Astrocyte (in vitro differentiated cells and primary cell): ENCODE data around the gene AKT3. TPM values are rescaled to one million over a fixed set of nuclear protein-coding genes. Genes with fewer than 3 reads are reported as not detected.

Source experiments
- DNase-seq: peaks from one replicate; pipeline ENCODE4 v3.0.0-alpha.2; 2010; ENCODE audit warnings: low read depth
- FAIRE-seq: peaks from 2 replicates; lab custom pipeline; 2011; peaks lifted over from hg19 to GRCh38; lab: Jason Lieb, UNC
- H2AFZ ChIP-seq: 2 replicates; pipeline ENCODE4 v1.6.0; 2012; ENCODE audit warnings: low read depth, low read length, inconsistent platforms
- H3K27ac ChIP-seq: 2 replicates; pipeline ENCODE4 v1.5.1; 2011; ENCODE audit warnings: low read depth, low read length, inconsistent platforms
- H3K27me3 ChIP-seq: 2 replicates; pipeline ENCODE4 v1.6.0; 2011; ENCODE audit warnings: low read length, inconsistent platforms; ENCODE audit not compliant: insufficient read depth
- H3K36me3 ChIP-seq: 2 replicates; pipeline ENCODE4 v1.5.1; 2011; ENCODE audit warnings: low read length, inconsistent platforms; ENCODE audit not compliant: insufficient read depth
- H3K4me1 ChIP-seq: 2 replicates; pipeline ENCODE4 v1.5.1; 2011; ENCODE audit warnings: low read length, inconsistent platforms; ENCODE audit not compliant: insufficient read depth
- H3K4me2 ChIP-seq: 2 replicates; pipeline ENCODE4 v1.6.0; 2012; ENCODE audit warnings: low read length, inconsistent platforms
- H3K4me3 ChIP-seq: 2 replicates; pipeline ENCODE4 v1.5.1; 2011; ENCODE audit warnings: low read depth, mild to moderate bottlenecking, low read length, inconsistent platforms; ENCODE audit not compliant: insufficient read depth
- H3K79me2 ChIP-seq: 2 replicates; pipeline ENCODE4 v1.6.0; 2012; ENCODE audit warnings: mild to moderate bottlenecking, low read length, inconsistent platforms; ENCODE audit not compliant: insufficient read depth
- H3K9ac ChIP-seq: 2 replicates; pipeline ENCODE4 v1.6.0; 2012; ENCODE audit warnings: mild to moderate bottlenecking, low read length, inconsistent platforms
- H3K9me3 ChIP-seq: 2 replicates; pipeline ENCODE4 v1.5.1; 2012; ENCODE audit warnings: low read depth, mild to moderate bottlenecking, low read length, inconsistent platforms; ENCODE audit not compliant: insufficient read depth
- H4K20me1 ChIP-seq: 2 replicates; pipeline ENCODE4 v1.6.0; 2012; ENCODE audit warnings: low read length, inconsistent platforms; ENCODE audit not compliant: insufficient read depth
- H3K27ac Mint-ChIP-seq: one replicate; pipeline ENCODE4 v1.8.0; 2021; ENCODE audit warnings: mild to moderate bottlenecking, mixed read lengths; ENCODE audit not compliant: unreplicated experiment
- H3K27me3 Mint-ChIP-seq: one replicate; pipeline ENCODE4 v1.8.0; 2021; ENCODE audit warnings: low read depth, mixed read lengths; ENCODE audit not compliant: unreplicated experiment
- H3K36me3 Mint-ChIP-seq: one replicate; pipeline ENCODE4 v1.8.0; 2021; ENCODE audit warnings: low read depth, mixed read lengths; ENCODE audit not compliant: unreplicated experiment
- H3K4me1 Mint-ChIP-seq: one replicate; pipeline ENCODE4 v1.8.0; 2021; ENCODE audit warnings: low read depth, mixed read lengths; ENCODE audit not compliant: unreplicated experiment
- H3K4me3 Mint-ChIP-seq: one replicate; pipeline ENCODE4 v1.8.0; 2021; ENCODE audit warnings: mild to moderate bottlenecking, moderate library complexity, mixed read lengths; ENCODE audit not compliant: unreplicated experiment
- H3K9me3 Mint-ChIP-seq: one replicate; pipeline ENCODE4 v1.8.0; 2021; ENCODE audit warnings: mild to moderate bottlenecking, mixed read lengths; ENCODE audit not compliant: unreplicated experiment
- CTCF ChIP-seq: IDR thresholded peaks from 2 replicates; pipeline ENCODE4 v1.5.1; 2011; ENCODE audit warnings: low read depth, mild to moderate bottlenecking, inconsistent platforms, low read length, moderate library complexity; ENCODE audit not compliant: insufficient read depth
- EZH2 ChIP-seq: IDR thresholded peaks from 2 replicates; pipeline ENCODE4 v1.6.1; 2012; ENCODE audit warnings: mild to moderate bottlenecking, low read length, inconsistent platforms; ENCODE audit not compliant: insufficient read depth
- total RNA-seq: library from RNA; stranded (reverse); gene quantifications from 2 replicates; pipeline ENCODE4 v1.2.1, GENCODE V29; 2021

AKT3 gene
- total RNA-seq, 1 donor from 2014 or later, result 64.5 TPM

GRCh38 chr1:243723458-243724043 is 126.5 kb downstream of the AKT3 start:
- FAIRE-seq (no peak), DNase-seq (peak; percentile 12)
- Histone ChIP-seq H3K36me3 (no peaks in the 10 kb centered on the region), H3K4me3 (no peak overlapping the region), H3K9ac (no peak overlapping the region), H3K27me3 (no peaks in the 10 kb centered on the region), H3K9me3 (no peaks in the 10 kb centered on the region), H2AFZ (no peak overlapping the region), H3K4me2 (no peak overlapping the region), H3K27ac (no peak overlapping the region), H3K4me1 (peaks cover 8% of the 10 kb centered on the region), H4K20me1 (no peaks in the 10 kb centered on the region), H3K79me2 (peaks cover 31% of the 10 kb centered on the region)
- Mint-ChIP-seq H3K9me3 (no peaks in the 10 kb centered on the region), H3K4me3 (no peak overlapping the region), H3K27me3 (no peaks in the 10 kb centered on the region), H3K36me3 (peaks cover 2% of the 10 kb centered on the region), H3K4me1 (peaks cover 31% of the 10 kb centered on the region), H3K27ac (peak overlapping the region; percentile 17)
- TF ChIP-seq EZH2, result no peak
- no peak for TF ChIP-seq CTCF

GRCh38 chr1:243723050-243723449 is 127.0 kb downstream of the AKT3 start:
- H3K4me3 ChIP-seq, result no peak overlapping the region
- TF ChIP-seq CTCF, result no peak
- no peak for TF ChIP-seq EZH2
- no peaks in the 10 kb centered on the region for H4K20me1 ChIP-seq
- peaks cover 2% of the 10 kb centered on the region for H3K36me3 Mint-ChIP-seq
- no peak overlapping the region for H3K9ac ChIP-seq
- H3K4me1 Mint-ChIP-seq, result peaks cover 33% of the 10 kb centered on the region
- no peaks in the 10 kb centered on the region for H3K27me3 ChIP-seq
- H3K79me2 ChIP-seq, result peaks cover 29% of the 10 kb centered on the region
- H3K27me3 Mint-ChIP-seq, result no peaks in the 10 kb centered on the region
- H3K4me1 ChIP-seq, result peaks cover 13% of the 10 kb centered on the region
- no peaks in the 10 kb centered on the region for H3K9me3 ChIP-seq
- no peak overlapping the region for H3K4me2 ChIP-seq
- no peaks in the 10 kb centered on the region for H3K36me3 ChIP-seq
- no peak for FAIRE-seq
- H3K27ac ChIP-seq, result no peak overlapping the region
- H2AFZ ChIP-seq, result no peak overlapping the region
- no peaks in the 10 kb centered on the region for H3K9me3 Mint-ChIP-seq
- DNase-seq, result no peak
- H3K27ac Mint-ChIP-seq, result no peak overlapping the region
- H3K4me3 Mint-ChIP-seq, result no peak overlapping the region

GRCh38 chr1:243719476-243719875 is 130.6 kb downstream of the AKT3 start:
- Histone ChIP-seq H2AFZ (no peak overlapping the region), H3K9ac (peak overlapping the region; percentile 17), H3K36me3 (no peaks in the 10 kb centered on the region), H3K4me3 (no peak overlapping the region), H3K4me2 (peak overlapping the region; percentile 72), H3K27me3 (no peaks in the 10 kb centered on the region), H3K79me2 (peaks cover 31% of the 10 kb centered on the region), H4K20me1 (no peaks in the 10 kb centered on the region), H3K4me1 (peaks cover 19% of the 10 kb centered on the region), H3K9me3 (no peaks in the 10 kb centered on the region), H3K27ac (peak overlapping the region; percentile 65)
- TF ChIP-seq CTCF, result no peak
- no peak for TF ChIP-seq EZH2
- Mint-ChIP-seq H3K4me3 (no peak overlapping the region), H3K27ac (peak overlapping the region; percentile 93), H3K36me3 (peaks cover 2% of the 10 kb centered on the region), H3K4me1 (peaks cover 39% of the 10 kb centered on the region), H3K27me3 (no peaks in the 10 kb centered on the region), H3K9me3 (no peaks in the 10 kb centered on the region)
- DNase-seq (no peak), FAIRE-seq (peak; percentile 56)
